Forelimb muscle (tissue), 1 donor: ENCODE measurements around the gene SORCS2. TPM values are rescaled to one million over a fixed set of nuclear protein-coding genes. Genes with fewer than 3 reads are reported as not detected.

Experiments used
- DNase-seq: peaks from one replicate; pipeline ENCODE4 v3.0.0-alpha.2; 2013; ENCODE audit warnings: low read depth
- polyA plus RNA-seq: library from polyadenylated mRNA; unstranded; fragments of 120-200 nt; gene quantifications from one replicate; pipeline ENCODE4 v1.2.1, GENCODE V29; 2013; ENCODE audit not compliant: insufficient read length

SORCS2 gene
- polyA plus RNA-seq, 1 donor = 8.8 TPM

DNA sequence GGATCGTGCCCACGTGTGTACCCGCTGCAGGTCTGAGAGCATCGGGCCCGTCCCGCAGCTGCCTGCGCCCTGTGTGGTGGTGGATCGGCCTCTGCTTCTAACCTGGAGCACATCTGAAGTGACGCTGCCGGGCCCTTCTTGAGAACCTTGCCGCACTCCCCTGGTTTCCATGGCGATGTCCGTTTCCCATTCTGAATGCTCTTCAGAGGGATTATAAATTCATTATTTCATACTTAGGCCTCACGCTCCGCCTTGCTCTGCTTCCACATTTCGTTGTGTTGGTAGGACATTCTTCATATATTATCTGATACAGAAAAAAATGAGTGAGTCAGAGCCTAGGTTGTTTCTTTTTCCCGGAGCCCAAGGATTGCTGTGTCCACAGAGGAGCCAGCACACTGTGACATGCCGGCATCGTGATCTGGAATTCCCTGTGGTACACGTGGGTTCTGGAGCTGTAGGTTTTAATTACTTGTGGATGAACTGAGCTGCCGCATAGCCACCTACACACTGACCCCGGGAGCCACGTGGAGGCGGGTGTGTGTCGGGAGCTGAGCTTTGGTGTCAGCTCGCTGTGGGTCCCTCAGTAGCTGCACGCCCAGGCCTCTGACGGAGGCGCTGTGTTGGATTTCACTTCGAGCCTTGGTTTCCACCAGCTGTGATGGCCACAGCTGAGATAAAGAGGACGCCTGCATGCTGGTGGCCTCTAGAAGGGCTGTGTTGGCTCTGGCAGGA lies 179.0 kb downstream of the SORCS2 start:
- no peak for DNase-seq

DNA sequence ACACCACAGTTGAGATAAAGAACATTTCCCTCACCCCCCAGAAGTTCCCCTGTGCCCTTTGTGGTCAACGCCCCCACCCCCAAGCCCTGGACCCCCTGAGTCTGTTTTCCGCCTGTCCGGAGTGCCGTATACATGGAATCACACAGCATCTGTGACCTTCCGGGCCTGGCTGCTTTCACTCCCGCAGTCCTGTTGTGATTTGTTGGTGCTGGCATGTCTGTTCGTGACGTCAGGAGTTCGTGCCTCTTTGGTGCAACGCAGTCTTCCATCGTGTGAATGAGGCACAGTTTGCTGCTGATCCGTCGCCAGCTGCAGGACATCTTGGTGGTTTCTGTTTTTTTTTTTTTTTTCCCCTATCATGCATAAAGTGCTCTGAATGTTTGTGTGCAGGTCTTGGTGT lies 180.3 kb downstream of the SORCS2 start:
- no peak for DNase-seq

DNA sequence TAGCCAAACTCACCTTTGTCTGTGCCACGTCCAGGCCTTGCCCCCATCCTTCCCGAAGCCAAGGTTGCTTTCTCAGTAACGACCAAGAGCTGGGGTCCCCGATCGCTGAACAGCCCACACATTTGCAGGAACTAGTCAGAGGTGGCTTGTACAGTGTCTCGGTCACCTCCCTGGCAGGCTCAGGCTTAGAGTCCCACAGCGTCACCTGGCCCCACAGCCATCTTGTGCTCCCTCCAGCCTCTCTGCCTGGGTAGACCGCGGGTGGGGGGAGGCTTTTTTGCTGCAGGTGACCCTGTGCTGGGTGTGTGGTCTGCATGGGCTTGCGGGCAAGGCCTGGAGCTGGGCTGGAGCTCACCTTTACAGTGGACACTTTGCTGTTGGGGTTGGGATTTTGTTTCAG lies 182.2 kb downstream of the SORCS2 start:
- no peak for DNase-seq

DNA sequence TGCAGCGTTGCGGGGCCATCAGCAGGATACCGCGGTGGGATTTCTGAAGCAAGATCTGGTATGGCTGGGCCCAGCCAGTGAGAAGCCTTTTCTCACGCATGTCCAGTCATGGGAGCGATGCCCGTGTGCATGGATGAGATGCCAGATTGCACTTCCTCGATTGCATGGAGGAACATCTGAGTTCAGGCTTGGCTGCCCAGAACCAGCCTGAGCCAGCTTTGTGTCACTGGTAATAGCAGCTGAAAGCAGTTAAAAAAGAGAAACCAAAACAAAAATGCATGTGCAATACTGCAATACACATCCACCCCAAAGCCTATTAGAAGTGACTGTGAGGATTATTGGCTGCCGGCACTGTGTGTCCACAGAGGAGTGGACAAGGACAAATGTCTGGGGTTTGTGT lies 183.1 kb downstream of the SORCS2 start:
- DNase-seq = no peak

DNA sequence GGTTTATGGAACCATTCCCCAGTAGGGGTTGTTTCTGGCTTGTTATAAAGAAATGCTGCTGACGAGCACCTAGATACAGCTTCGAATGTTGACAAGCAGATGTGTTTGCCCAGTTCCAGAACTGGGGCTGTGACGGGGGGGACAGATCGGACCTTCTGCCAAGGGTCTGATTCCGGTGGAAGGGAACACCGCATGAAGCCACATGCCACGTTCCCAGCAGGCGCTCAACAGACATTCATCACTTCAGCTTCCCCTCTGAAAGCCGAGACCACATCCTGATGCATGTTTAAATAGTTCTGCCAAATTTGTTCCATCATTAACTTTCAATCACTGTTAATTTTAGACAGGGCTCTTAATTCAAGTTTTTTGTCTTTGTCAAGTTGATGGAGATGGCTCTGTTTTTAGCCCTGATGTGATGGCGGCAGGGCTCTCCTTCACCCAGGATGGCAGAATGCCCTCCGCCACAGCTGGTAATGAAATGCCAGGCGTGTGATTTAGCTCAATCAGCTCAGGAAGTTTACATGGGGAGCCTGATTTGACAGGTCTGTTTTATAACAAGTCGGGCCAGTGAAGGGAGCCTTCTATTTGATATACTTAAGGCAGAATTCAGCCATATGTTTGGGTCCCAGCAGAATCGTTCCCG lies 185.0 kb downstream of the SORCS2 start:
- DNase-seq = no peak

DNA sequence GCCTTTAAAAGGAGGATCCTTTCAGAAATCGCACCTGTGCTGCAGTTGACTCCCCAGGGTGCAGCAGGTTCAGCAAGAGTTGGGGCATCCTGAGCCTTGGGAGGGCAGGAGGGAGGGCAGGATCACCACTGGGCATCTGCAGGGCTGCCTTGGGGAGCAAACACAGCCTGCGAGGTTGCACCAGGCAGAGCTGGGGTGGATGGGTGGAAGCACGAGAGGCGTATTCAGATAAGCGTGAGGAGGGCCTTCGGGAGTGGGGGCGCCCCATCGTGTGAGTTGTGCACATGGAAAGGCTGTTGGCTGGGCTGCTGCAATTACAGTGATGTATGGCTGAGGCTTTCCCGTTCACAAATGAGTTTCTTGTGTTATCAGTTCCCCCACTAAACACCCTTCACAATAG lies 186.8 kb downstream of the SORCS2 start:
- DNase-seq = no peak

DNA sequence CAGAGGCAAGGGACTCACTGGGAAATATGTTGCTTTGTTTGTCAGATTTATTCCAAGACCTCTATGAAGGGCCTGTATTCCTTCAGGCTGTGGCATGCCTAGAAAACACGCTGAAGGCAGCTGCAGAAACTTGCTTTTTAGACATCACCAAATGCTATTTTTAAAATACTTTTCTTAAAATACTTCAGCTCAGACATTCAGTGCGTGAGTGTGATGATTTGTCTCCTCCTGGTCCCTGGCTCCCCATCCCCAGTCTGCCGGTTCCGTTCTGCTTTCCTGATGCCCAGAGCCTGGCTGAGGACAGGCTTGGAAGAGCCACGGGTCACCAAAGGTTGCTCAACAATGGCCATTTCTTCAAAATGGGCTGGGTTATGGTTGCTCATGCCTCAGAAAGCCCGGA lies 187.4 kb downstream of the SORCS2 start:
- DNase-seq = no peak

DNA sequence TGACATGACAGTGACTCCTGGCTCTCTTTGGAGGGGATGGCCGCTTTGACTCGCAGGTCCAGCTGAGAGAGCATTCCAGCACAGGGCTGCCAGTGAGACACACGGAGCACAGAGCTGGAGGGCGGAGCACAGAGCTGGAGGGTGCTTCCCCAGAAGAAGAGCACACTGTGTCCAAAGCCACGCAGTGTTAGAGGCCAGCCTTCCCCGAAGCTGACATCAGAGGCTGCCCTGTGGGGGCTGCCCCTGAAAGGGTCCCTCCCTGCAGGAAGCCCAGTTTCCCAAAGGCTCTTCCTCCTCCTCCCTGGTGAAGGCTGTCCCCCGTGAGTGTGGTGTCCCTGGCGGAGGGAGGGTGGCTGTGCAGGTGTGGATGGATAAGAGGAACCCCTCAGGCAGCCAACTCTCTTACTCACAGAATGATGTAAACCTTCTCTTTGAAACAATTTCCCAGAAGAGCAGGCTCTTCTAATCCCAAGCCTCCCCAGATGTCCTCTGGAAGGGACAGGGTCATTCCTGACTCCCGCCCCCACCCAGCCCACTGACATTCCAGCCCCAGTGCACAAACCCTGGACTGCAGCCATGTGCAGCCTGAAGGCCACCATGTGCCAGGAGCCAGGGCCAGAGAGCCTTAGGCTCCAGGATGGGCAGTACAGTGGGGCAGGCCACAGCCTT lies 189.0 kb downstream of the SORCS2 start:
- no peak for DNase-seq

DNA sequence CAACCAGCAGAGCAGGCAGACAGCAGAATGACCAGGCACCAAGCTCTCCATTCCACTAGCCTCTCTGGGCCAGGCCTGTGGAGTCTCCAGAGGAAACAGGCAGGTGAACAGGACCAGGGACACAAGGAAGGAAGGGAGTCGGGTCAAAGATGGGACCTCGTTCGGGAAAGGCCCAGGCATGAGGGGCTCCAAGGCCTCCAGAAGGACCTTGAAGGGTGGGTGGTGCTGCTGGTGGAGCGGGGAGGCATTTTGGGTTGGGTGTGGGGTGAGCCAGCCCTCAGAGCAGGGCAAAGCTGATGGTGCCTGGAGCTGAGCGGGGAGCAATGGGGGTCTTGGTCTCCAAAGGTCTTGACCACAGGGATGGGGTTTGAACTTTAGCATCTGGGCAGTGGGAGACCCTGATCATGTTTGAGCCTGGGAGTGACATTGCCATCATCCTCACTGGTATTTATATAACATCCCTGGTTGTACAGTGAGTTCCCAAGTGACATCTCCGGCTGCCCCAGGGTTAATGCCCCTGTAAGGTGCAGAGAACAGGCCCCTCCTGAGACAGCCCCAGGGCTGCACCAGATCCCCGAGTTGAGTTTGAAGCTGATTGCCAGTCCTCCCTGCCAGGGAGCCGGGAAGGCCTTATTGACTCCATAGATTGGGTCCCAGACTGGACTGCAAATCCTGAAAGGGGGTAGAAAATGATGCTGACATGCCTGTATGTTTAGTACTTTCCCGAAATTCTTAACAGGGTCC lies 189.7 kb downstream of the SORCS2 start:
- no peak for DNase-seq

DNA sequence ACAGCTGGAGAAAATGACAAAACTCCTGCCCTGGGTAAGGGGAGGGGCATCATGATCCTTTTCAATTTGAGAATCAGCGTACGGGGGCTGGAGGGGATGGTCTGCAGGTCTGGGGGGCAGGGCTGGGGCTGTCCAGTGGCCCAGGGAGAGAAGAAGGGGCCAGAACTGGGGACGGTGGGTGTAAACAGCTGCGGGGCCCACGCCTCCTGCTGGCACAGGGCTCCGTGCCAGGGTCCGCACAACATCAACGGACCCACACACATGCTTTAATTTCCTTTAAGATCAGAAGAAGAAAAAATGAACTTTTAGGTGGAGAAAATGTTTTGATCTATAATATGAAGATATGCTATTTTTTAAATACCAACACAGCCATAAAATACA lies 190.3 kb downstream of the SORCS2 start:
- no peak for DNase-seq

DNA sequence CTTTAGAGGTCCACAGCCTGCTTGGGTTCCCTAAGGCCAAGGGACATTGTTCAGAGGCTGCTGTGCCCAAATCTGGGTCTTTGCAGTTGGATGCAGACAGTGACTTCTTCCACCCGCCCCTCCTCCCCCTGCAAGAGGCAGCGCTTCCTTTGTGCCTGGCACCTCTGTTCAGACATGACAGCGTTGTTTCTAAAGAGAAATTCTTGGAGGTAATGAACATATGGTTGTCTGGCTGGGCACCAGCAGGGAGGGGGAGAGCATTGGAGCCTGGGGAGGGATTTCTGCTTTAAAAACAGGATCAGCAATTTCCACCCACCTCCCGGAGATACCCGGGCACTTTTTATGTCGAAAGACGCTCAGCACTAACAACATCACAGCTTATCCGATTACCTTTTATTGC lies 190.9 kb downstream of the SORCS2 start:
- DNase-seq = no peak

DNA sequence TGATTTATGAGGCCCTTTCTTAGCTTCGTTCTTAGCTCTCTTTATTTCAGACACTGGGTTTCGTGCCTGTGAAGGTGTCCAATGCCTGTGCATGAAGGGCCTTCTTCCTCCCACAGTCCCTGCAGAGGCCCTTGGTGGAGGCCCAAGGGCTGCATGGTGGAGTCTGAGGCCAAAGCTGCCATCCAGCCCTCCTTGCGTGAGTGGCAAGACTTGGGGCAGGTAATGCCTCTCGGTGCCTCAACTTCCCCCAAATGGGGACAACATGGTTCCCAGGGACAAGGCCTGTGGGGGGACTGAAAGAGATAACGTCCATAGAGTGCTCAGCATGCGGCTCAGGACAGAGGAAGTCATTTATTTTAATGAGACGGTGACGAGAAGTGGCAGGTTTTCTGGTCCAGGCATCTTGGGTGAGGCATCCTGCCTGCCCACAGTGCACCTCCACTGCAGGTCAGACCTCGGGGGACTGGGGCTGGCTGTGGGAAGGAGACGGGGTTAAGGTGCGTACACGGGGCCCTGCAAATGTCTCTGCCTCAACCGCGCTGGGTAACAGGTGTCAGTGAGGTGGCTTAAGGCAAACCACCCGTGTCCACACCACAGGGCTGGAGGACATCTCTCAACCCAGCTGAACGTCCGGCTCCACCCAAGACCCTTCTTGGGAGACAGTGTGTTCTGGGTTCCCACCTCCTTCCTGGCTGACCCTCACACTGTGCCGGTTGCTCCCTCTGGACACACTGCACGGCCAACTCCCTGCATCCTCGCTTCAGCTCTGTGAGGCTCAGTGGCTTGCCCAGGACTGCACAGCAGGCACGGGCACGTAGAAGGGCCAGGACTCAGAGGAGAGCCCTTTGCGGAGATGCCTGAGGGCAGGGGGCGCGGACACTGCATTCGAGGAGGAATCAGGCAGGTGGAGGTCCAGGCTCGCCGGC lies 191.9 kb downstream of the SORCS2 start:
- no peak for DNase-seq

DNA sequence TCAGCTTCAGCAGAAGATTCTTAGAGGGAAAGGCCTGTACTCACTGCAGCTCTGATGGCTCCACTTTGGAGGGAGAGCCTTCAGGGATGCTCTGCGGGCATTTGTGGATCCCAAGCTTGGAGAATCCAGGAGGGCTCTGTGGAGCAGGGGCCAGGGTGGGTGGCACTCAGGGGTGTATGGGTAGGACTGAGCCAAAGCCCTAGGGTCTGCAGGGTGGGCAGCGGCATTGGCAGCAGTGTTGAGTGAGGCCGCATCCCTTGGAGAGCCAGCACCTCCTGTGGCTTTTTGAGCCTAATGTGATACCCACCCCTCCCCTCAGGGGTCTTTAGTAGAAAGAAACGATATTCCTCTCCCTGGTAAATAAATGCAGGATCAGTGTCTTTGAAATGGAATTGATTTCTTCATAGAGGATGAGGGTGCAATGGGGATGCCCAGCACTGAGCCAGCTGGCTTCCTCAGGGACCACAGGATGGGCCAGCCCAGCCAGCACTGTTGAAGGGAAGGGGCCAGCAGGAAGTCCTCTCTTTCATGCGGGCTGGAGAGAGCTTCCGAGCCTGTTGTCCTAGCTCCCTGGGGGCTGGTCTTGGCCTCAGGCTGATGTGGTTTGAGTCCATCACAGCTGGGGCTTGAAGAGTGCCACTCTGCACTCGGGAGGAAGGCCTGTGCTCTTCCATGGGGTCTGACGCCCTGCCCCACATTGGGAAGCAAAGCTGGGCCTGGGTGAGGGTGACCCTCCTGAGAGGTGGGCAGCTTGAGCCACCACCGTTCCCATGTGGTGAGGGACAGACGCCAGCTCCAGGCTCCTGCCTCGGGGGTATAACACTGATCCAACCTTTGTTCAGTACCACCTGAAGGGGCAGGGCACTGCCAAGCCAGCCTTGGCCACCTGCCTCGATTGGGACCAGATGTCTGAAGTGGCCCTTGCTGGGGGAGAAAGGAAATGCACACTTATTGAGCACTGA lies 192.9 kb downstream of the SORCS2 start:
- DNase-seq = no peak

DNA sequence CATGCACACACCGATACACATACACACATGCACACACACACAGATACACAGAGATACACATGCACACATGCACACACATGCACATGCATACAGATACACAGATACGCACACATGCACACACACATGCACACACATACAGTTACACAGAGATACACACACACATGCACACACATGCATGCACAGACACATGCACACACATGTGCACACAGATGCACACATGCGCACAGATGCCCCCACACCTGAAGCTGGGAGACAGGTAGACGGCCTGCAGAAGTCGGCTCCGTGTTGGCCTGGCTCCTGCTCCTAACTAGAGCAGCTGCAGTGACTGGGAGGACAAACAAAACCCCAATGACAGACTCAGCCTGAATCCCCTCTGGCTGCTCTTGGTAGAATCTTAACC lies 195.6 kb downstream of the SORCS2 start:
- no peak for DNase-seq

DNA sequence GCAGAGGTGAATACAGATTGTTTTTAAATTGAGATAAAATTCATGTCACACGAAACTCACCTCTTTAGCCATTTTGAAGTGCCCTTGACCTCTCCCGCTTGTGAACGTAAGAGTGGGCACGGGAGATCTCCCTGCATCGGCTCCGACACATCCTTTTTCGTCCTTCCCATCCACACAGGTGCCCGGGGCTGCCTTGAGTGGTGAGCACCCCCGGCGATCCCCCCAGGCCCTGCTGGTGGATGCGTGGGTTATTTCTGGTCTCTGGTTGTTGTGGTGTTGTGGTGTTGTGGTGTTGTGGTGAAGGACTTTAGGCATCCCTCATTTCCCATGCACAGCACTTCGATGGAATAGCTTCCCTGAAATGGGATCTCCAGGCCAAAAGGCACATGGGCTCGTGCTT lies 196.3 kb downstream of the SORCS2 start:
- DNase-seq = no peak

DNA sequence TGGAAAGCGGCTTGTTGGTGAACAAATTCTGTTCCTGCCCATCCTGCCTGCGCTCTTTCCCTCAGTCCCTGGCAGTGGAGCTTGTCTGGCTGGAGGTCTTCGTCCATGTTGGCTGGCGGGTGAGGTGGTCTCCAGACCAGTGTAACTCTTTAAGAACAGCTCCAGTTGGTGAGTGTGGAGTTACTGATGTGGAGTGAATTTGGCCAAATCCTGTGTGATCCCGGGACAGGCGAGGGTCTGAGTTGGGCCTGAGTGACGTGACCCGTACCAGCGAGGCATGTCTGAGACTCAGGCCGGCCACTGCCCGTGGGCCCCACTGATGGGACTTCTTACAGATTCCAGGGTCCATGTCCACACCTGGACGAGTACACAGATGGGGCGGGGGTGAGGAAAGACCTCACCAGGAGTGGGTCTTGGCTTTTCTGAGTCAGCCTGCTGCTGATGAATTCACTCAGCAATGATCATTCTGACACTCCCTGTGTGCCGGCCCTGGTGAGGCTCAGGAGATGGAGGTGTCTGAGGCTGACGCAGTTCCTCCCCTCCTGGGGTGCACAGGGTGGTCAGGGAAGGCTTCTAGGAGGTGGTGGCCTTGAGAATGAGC lies 196.9 kb downstream of the SORCS2 start:
- no peak for DNase-seq

DNA sequence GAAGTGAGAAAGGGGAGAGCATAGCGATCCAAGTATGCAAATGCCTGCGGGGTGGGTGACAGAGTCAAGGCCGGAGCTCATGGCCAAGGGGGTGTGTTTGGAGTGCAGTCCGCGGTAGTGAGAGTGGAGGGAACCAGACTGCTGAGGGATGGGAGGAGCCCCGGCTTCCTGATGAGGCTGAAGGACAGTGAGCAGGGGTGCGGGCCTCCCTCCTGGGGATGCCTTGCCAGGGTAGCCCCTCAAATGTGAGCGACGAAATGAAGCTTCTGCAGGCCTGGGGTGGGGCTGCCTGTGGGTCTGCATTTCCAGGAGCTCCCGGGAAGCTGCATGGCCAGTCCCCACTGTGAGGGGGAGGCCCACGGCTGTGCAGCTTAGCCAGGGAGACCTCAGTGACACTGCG lies 197.4 kb downstream of the SORCS2 start:
- no peak for DNase-seq

DNA sequence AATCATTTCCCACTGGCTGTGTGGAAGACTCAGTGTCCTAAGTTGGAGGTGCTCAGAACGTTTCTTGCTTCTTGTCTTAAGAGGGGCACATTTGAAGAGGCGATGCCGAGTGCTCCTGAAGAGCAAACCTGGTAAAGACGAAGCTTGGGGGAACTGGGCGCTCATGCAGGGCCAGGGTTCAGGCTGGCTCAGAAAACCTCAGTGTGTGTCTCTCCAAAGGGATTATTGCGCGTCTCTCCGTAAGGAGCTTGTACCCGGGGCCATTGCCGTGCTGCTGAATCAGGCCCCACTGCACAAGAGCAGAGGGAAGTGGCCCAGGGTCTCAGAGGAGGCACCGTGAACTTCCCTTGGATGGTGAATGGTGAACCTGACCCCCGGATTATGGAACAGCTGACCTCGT lies 198.0 kb downstream of the SORCS2 start:
- no peak for DNase-seq

DNA sequence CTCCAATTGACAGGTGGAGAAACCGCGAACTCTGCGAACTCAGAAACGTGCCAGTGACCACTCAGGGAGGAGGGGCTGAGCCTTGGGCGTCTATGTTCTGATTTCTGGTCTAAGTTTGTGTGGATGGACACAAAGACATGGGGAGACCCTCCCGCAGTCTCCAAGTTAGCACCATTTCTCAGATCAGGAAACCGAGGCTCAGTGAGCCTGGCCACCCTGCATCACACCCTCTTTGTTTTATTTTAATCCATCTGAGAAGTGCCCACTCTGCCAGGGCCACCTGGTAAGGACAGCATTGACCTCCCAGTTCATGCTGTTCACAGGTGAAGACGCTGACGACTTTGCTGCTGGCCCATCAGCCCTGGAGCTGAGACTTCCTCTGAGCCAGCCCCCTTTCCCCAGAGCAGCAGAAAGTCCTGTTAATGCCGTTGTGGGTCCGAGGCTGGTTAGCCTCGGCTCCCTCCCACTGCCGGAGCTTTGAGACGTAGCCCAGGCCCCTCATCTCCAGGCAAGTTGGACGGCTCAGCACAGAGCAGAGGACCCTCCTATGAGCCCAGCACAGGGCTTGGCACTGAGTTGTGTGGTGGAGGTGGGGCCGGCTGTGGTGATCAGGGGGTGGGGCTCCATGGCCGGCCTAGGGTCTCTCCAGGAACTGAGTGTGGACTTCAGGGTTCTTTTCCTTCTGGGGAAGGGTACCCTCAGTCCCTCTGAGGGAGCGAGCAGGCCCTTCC lies 198.7 kb downstream of the SORCS2 start:
- no peak for DNase-seq
